ENCODE measurements around the gene CADM1. TPM values are rescaled to one million over a fixed set of nuclear protein-coding genes. Genes with fewer than 3 reads are reported as not detected.

CADM1 gene
- total RNA-seq, 6 experiments from 2014 or later = 21.1 to 56.7 (median 30.6) TPM

DNA sequence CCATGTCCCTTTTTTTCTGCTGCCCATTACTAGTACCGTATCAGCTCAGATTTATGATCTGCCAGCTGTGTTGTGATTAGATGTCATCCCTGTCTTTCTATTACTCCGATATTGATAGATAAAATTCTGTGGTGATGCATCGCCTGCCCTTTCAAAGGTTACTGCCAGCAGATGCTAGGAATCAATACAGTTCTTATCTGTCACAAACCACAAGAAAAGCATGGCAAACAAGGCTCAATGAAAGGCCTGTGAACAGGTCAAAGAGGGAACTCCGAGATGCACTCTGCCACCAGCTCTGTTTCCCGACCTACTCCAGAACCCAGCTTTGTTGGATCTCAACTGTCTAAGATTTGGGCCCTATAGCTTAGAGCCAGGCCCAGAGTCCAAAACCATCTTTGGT is 246.0 kb downstream of the CADM1 start:
- no peak overlapping the region for H3K27ac ChIP-seq
- WGBS (ENCODE audit: insufficient coverage, low coverage, low lambda C conversion rate, missing lambda C conversion rate) = 72% methylated on average over 4 of the region's 5 CpGs

GRCh38 chr11:115257678-115258077 is 246.5 kb downstream of the CADM1 start:
- Histone ChIP-seq H3K4me1 (no peaks in the 10 kb centered on the region), H3K9me3 (no peaks in the 10 kb centered on the region), H3K4me3 (no peak overlapping the region), H3K36me3 (no peaks in the 10 kb centered on the region), H3K27ac (no peak overlapping the region), H3K27me3 (no peaks in the 10 kb centered on the region)
- intact Hi-C loops (cut with DNase I) = no loop called here
- TF ChIP-seq, protein P1, sequence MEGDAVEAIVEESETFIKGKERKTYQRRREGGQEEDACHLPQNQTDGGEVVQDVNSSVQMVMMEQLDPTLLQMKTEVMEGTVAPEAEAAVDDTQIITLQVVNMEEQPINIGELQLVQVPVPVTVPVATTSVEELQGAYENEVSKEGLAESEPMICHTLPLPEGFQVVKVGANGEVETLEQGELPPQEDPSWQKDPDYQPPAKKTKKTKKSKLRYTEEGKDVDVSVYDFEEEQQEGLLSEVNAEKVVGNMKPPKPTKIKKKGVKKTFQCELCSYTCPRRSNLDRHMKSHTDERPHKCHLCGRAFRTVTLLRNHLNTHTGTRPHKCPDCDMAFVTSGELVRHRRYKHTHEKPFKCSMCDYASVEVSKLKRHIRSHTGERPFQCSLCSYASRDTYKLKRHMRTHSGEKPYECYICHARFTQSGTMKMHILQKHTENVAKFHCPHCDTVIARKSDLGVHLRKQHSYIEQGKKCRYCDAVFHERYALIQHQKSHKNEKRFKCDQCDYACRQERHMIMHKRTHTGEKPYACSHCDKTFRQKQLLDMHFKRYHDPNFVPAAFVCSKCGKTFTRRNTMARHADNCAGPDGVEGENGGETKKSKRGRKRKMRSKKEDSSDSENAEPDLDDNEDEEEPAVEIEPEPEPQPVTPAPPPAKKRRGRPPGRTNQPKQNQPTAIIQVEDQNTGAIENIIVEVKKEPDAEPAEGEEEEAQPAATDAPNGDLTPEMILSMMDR (IDR thresholded peaks at IDR 0.05) = no peak
- no peak for TF ChIP-seq POLR2A (IDR thresholded peaks at IDR 0.05)
- ATAC-seq = no peak
- DNase-seq = no peak
- 13% methylated on average over 1 of the region's 4 CpGs for WGBS (ENCODE audit: insufficient coverage, low coverage, low lambda C conversion rate, missing lambda C conversion rate)

More for the DNA sequence above, 246.0 kb downstream of the CADM1 start:
- Histone ChIP-seq H3K4me3 (no peak overlapping the region), H3K4me1 (no peaks in the 10 kb centered on the region), H3K27me3 (no peaks in the 10 kb centered on the region), H3K36me3 (no peaks in the 10 kb centered on the region), H3K9me3 (no peaks in the 10 kb centered on the region)
- intact Hi-C loops (cut with DNase I) = no loop called here
- TF ChIP-seq, protein P1 (IDR thresholded peaks at IDR 0.05) = no peak
- no peak for TF ChIP-seq POLR2A (IDR thresholded peaks at IDR 0.05)
- DNase-seq = no peak
- ATAC-seq = no peak

GRCh38 chr11:115257270-115257669 is 246.9 kb downstream of the CADM1 start:
- no peaks in the 10 kb centered on the region for H3K4me1 ChIP-seq
- DNase-seq = no peak
- no peaks in the 10 kb centered on the region for H3K9me3 ChIP-seq
- H3K27ac ChIP-seq = no peak overlapping the region
- H3K4me3 ChIP-seq = no peak overlapping the region
- no peaks in the 10 kb centered on the region for H3K27me3 ChIP-seq
- no peak for ATAC-seq
- H3K36me3 ChIP-seq = no peaks in the 10 kb centered on the region
- TF ChIP-seq POLR2A (IDR thresholded peaks at IDR 0.05) = no peak
- TF ChIP-seq, protein P1 (IDR thresholded peaks at IDR 0.05) = no peak
- intact Hi-C loops (cut with DNase I) = no loop called here

GRCh38 chr11:115256397-115257197 is 247.6 kb downstream of the CADM1 start:
- 56% methylated on average over 7 of the region's 7 CpGs for WGBS (ENCODE audit: insufficient coverage, low coverage, low lambda C conversion rate, missing lambda C conversion rate)
- Histone ChIP-seq H3K4me3 (no peak overlapping the region), H3K9me3 (no peaks in the 10 kb centered on the region), H3K27ac (no peak overlapping the region), H3K4me1 (no peaks in the 10 kb centered on the region), H3K27me3 (no peaks in the 10 kb centered on the region), H3K36me3 (no peaks in the 10 kb centered on the region)
- ATAC-seq (peak in 2 of 4 donors; percentile 33 to 34), DNase-seq (no peak)
- intact Hi-C loops (cut with DNase I) = no loop called here
- TF ChIP-seq, protein P1 (IDR thresholded peaks at IDR 0.05) = no peak
- no peak for TF ChIP-seq POLR2A (IDR thresholded peaks at IDR 0.05)

All from right lobe of liver (tissue), 6 donors.